GM12865 (cell line): ENCODE data around the gene SLC25A5.

Source experiments
- DNase-seq: peaks from one replicate; pipeline ENCODE4 v3.0.0; 2010; ENCODE audit warnings: low read depth
- H3K4me3 ChIP-seq: 2 replicates; pipeline ENCODE4 v1.5.1; 2011; ENCODE audit warnings: mild to moderate bottlenecking, low read depth, low read length, control low read depth
- CTCF ChIP-seq: IDR thresholded peaks from 2 replicates; pipeline ENCODE4 v1.5.1; 2011; ENCODE audit warnings: low read length, control low read depth, low read depth, inconsistent platforms; ENCODE audit not compliant: insufficient read depth; ENCODE audit errors: missing control alignments

Gene SLC25A5

GRCh38 chrX:119474615-119475388 is 6.6 kb downstream of the SLC25A5 start:
- TF ChIP-seq CTCF: no peak
- DNase-seq: no peak
- H3K4me3 ChIP-seq: no peak overlapping the region

- H3K4me3 ChIP-seq: no peak overlapping the region
- no peak for TF ChIP-seq CTCF
- no peak for DNase-seq
These were observed 7.3 kb downstream of the SLC25A5 start for GRCh38 chrX:119475389-119476101.

GRCh38 chrX:119477812-119478232 is 9.6 kb downstream of the SLC25A5 start:
- TF ChIP-seq CTCF: no peak
- no peak for DNase-seq
- no peak overlapping the region for H3K4me3 ChIP-seq

GRCh38 chrX:119478504-119478903 is 10.3 kb downstream of the SLC25A5 start:
- no peak for TF ChIP-seq CTCF
- no peak overlapping the region for H3K4me3 ChIP-seq
- DNase-seq: no peak

GRCh38 chrX:119479845-119480244 is 11.6 kb downstream of the SLC25A5 start:
- no peak for DNase-seq
- H3K4me3 ChIP-seq: no peak overlapping the region
- TF ChIP-seq CTCF: no peak

- no peak for TF ChIP-seq CTCF
- DNase-seq: no peak
- no peak overlapping the region for H3K4me3 ChIP-seq
These were observed 13.1 kb downstream of the SLC25A5 start for GRCh38 chrX:119481323-119481801.
